ENCODE measurements around the gene HTR3D. TPM values are rescaled to one million over a fixed set of nuclear protein-coding genes. Genes with fewer than 3 reads are reported as not detected.
"Not testable (repeated sequence)": the region's sequence is repeated elsewhere in the genome, so short reads cannot be mapped to it uniquely, and the experiment has no call there.

Gene HTR3D
- polyA plus RNA-seq, 1 donor (not counting 4 experiments of a cell fraction or from before 2014, with no cell fraction given), result not detected

GRCh38 chr3:184037816-184038215 is 6.3 kb downstream of the HTR3D start:
- H3K9ac ChIP-seq (ENCODE audit: control insufficient read depth, extremely low read depth, insufficient read depth, low read length), result no peak overlapping the region
- H3K4me1 ChIP-seq (ENCODE audit: control insufficient read depth, extremely low read depth, insufficient read depth, low read length), result no peaks in the 10 kb centered on the region
- H3K4me2 ChIP-seq (ENCODE audit: control insufficient read depth, extremely low read depth, insufficient read depth, low read depth, low read length), result no peak overlapping the region
- no peak for DNase-seq (ENCODE audit: low read depth, low spot score)
- no peak overlapping the region for H2AFZ ChIP-seq (ENCODE audit: control insufficient read depth, low read length)
- H3K9me3 ChIP-seq (ENCODE audit: control insufficient read depth, low read depth, low read length), result no peaks in the 10 kb centered on the region
- dilution Hi-C loops (cut with MboI; ENCODE audit: extremely low pct_ligation_motif_present, low sequenced_read_pairs), result no loop called here
- no peaks in the 10 kb centered on the region for H3K79me2 ChIP-seq (ENCODE audit: control insufficient read depth, insufficient read depth, low read length)
- no peaks in the 10 kb centered on the region for H3K36me3 ChIP-seq (ENCODE audit: control insufficient read depth in 2 of 2, extremely low read depth in 1 of 2, insufficient read depth in 2 of 2, low read length in 2 of 2)
- no peak overlapping the region for H3K4me3 ChIP-seq (ENCODE audit: control insufficient read depth in 2 of 3, extremely low read depth in 1 of 3, insufficient read depth in 2 of 3, low read depth in 1 of 3, low read length in 3 of 3)
- H3K9me1 ChIP-seq (ENCODE audit: control insufficient read depth, extremely low read depth, insufficient read depth, low read length), result no peaks in the 10 kb centered on the region
- H3K27me3 ChIP-seq (ENCODE audit: control insufficient read depth, extremely low read depth, insufficient read depth, low read length), result no peaks in the 10 kb centered on the region
- TF ChIP-seq, protein P1, sequence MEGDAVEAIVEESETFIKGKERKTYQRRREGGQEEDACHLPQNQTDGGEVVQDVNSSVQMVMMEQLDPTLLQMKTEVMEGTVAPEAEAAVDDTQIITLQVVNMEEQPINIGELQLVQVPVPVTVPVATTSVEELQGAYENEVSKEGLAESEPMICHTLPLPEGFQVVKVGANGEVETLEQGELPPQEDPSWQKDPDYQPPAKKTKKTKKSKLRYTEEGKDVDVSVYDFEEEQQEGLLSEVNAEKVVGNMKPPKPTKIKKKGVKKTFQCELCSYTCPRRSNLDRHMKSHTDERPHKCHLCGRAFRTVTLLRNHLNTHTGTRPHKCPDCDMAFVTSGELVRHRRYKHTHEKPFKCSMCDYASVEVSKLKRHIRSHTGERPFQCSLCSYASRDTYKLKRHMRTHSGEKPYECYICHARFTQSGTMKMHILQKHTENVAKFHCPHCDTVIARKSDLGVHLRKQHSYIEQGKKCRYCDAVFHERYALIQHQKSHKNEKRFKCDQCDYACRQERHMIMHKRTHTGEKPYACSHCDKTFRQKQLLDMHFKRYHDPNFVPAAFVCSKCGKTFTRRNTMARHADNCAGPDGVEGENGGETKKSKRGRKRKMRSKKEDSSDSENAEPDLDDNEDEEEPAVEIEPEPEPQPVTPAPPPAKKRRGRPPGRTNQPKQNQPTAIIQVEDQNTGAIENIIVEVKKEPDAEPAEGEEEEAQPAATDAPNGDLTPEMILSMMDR (optimal IDR thresholded peaks at IDR 0.05 in 1 of 3, IDR thresholded peaks at IDR 0.05 in 1 of 3, conservative IDR thresholded peaks at IDR 0.05 in 1 of 3; ENCODE audit: extremely low read depth in 1 of 3, insufficient read depth in 2 of 3, low read length in 3 of 3), result peak in 1 of 3 experiments; percentile 4
- no peak for TF ChIP-seq EZH2 (IDR thresholded peaks at IDR 0.05; ENCODE audit: low read length)
- no peak overlapping the region for H3K27ac ChIP-seq (ENCODE audit: control insufficient read depth, insufficient read depth, low read length)
- FAIRE-seq, result no peak
- no peaks in the 10 kb centered on the region for H4K20me1 ChIP-seq (ENCODE audit: control insufficient read depth, extremely low read depth, insufficient read depth, low read length)

GRCh38 chr3:184038307-184038706 is 6.8 kb downstream of the HTR3D start:
- H3K9me3 ChIP-seq (ENCODE audit: control insufficient read depth, low read depth, low read length); dilution Hi-C loops (cut with MboI; ENCODE audit: extremely low pct_ligation_motif_present, low sequenced_read_pairs); H4K20me1 ChIP-seq (ENCODE audit: control insufficient read depth, extremely low read depth, insufficient read depth, low read length); DNase-seq (ENCODE audit: low read depth, low spot score); H3K27me3 ChIP-seq (ENCODE audit: control insufficient read depth, extremely low read depth, insufficient read depth, low read length); H3K27ac ChIP-seq (ENCODE audit: control insufficient read depth, insufficient read depth, low read length); FAIRE-seq; H3K9me1 ChIP-seq (ENCODE audit: control insufficient read depth, extremely low read depth, insufficient read depth, low read length); H3K4me3 ChIP-seq (ENCODE audit: control insufficient read depth in 2 of 3, extremely low read depth in 1 of 3, insufficient read depth in 2 of 3, low read depth in 1 of 3, low read length in 3 of 3); H3K9ac ChIP-seq (ENCODE audit: control insufficient read depth, extremely low read depth, insufficient read depth, low read length); H3K4me1 ChIP-seq (ENCODE audit: control insufficient read depth, extremely low read depth, insufficient read depth, low read length); H2AFZ ChIP-seq (ENCODE audit: control insufficient read depth, low read length); H3K4me2 ChIP-seq (ENCODE audit: control insufficient read depth, extremely low read depth, insufficient read depth, low read depth, low read length); H3K36me3 ChIP-seq (ENCODE audit: control insufficient read depth in 2 of 2, extremely low read depth in 1 of 2, insufficient read depth in 2 of 2, low read length in 2 of 2); H3K79me2 ChIP-seq (ENCODE audit: control insufficient read depth, insufficient read depth, low read length): not testable (repeated sequence)

GRCh38 chr3:184039414-184039813 is 7.9 kb downstream of the HTR3D start:
- H3K4me1 ChIP-seq (ENCODE audit: control insufficient read depth, extremely low read depth, insufficient read depth, low read length), result no peaks in the 10 kb centered on the region
- no peak overlapping the region for H3K4me2 ChIP-seq (ENCODE audit: control insufficient read depth, extremely low read depth, insufficient read depth, low read depth, low read length)
- H3K4me3 ChIP-seq (ENCODE audit: control insufficient read depth in 2 of 3, extremely low read depth in 1 of 3, insufficient read depth in 2 of 3, low read depth in 1 of 3, low read length in 3 of 3), result no peak overlapping the region
- TF ChIP-seq, protein P1 (optimal IDR thresholded peaks at IDR 0.05 in 1 of 3, IDR thresholded peaks at IDR 0.05 in 1 of 3, conservative IDR thresholded peaks at IDR 0.05 in 1 of 3; ENCODE audit: extremely low read depth in 1 of 3, insufficient read depth in 2 of 3, low read length in 3 of 3), result no peak
- TF ChIP-seq EZH2 (IDR thresholded peaks at IDR 0.05; ENCODE audit: low read length), result no peak
- DNase-seq (ENCODE audit: low read depth, low spot score), result no peak
- FAIRE-seq, result peak; percentile 78
- no peaks in the 10 kb centered on the region for H4K20me1 ChIP-seq (ENCODE audit: control insufficient read depth, extremely low read depth, insufficient read depth, low read length)
- H2AFZ ChIP-seq (ENCODE audit: control insufficient read depth, low read length), result no peak overlapping the region
- no peaks in the 10 kb centered on the region for H3K9me3 ChIP-seq (ENCODE audit: control insufficient read depth, low read depth, low read length)
- H3K79me2 ChIP-seq (ENCODE audit: control insufficient read depth, insufficient read depth, low read length), result no peaks in the 10 kb centered on the region
- no peaks in the 10 kb centered on the region for H3K9me1 ChIP-seq (ENCODE audit: control insufficient read depth, extremely low read depth, insufficient read depth, low read length)
- no peak overlapping the region for H3K9ac ChIP-seq (ENCODE audit: control insufficient read depth, extremely low read depth, insufficient read depth, low read length)
- dilution Hi-C loops (cut with MboI; ENCODE audit: extremely low pct_ligation_motif_present, low sequenced_read_pairs), result no loop called here
- H3K27ac ChIP-seq (ENCODE audit: control insufficient read depth, insufficient read depth, low read length), result no peak overlapping the region
- H3K36me3 ChIP-seq (ENCODE audit: control insufficient read depth in 2 of 2, extremely low read depth in 1 of 2, insufficient read depth in 2 of 2, low read length in 2 of 2), result no peaks in the 10 kb centered on the region
- H3K27me3 ChIP-seq (ENCODE audit: control insufficient read depth, extremely low read depth, insufficient read depth, low read length), result no peaks in the 10 kb centered on the region

Data from keratinocyte (primary cell).